Kidney epithelial cell (primary cell): ENCODE measurements around the gene COX8C. TPM values are rescaled to one million over a fixed set of nuclear protein-coding genes. Genes with fewer than 3 reads are reported as not detected.

Source experiments
- DNase-seq: peaks from one replicate; pipeline ENCODE4 v3.0.0-alpha.2; 2010; ENCODE audit warnings: low read depth
- H3K27me3 ChIP-seq: 2 replicates; pipeline ENCODE4 v1.6.0; 2011; ENCODE audit warnings: low read length; ENCODE audit not compliant: control insufficient read depth, insufficient read depth
- H3K36me3 ChIP-seq: 2 replicates; pipeline ENCODE4 v1.5.1; 2011; ENCODE audit warnings: low read length; ENCODE audit not compliant: control insufficient read depth, insufficient read depth
- H3K4me3 ChIP-seq: 2 replicates; pipeline ENCODE4 v1.5.1; 2011; ENCODE audit warnings: low read depth, mild to moderate bottlenecking, control low read depth, low read length
- total RNA-seq: library from RNA; depleted of rRNA; stranded (reverse); fragments of >200 nt; gene quantifications from 2 replicates; pipeline ENCODE4 v1.2.3, GENCODE V29; 2015
- TF ChIP-seq, protein P1 (sequence below): IDR thresholded peaks from 2 replicates; pipeline ENCODE4 v1.5.1; 2011; ENCODE audit warnings: mild to moderate bottlenecking, moderate library complexity, low read length, control low read depth, inconsistent platforms; ENCODE audit not compliant: insufficient read depth, poor library complexity, severe bottlenecking

COX8C gene
- total RNA-seq, 1 donor from 2014 or later = not detected

DNA sequence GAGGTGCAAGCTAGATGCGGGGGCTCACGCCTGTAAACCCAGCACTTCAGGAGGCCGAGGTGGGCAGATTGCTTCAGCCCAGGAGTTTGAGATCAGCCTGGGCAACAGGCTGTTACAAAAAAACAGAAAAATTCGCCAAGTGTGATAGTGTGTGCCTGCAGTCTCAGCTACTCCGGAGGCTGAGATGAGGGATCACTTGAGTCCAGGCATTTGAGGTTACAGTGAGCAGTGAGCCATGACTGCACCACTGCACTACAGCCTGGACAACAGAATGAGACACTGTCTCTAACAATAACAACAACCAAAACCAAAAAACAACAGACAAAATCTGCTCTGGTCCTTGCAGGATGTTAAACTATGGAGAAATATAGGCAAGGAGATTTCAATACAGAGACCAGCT lies 28.1 kb upstream of the COX8C start:
- peak; percentile 64 for DNase-seq
- Histone ChIP-seq H3K4me3 (peak overlapping the region; percentile 23), H3K27me3 (no peaks in the 10 kb centered on the region), H3K36me3 (no peaks in the 10 kb centered on the region)
- TF ChIP-seq, protein P1, sequence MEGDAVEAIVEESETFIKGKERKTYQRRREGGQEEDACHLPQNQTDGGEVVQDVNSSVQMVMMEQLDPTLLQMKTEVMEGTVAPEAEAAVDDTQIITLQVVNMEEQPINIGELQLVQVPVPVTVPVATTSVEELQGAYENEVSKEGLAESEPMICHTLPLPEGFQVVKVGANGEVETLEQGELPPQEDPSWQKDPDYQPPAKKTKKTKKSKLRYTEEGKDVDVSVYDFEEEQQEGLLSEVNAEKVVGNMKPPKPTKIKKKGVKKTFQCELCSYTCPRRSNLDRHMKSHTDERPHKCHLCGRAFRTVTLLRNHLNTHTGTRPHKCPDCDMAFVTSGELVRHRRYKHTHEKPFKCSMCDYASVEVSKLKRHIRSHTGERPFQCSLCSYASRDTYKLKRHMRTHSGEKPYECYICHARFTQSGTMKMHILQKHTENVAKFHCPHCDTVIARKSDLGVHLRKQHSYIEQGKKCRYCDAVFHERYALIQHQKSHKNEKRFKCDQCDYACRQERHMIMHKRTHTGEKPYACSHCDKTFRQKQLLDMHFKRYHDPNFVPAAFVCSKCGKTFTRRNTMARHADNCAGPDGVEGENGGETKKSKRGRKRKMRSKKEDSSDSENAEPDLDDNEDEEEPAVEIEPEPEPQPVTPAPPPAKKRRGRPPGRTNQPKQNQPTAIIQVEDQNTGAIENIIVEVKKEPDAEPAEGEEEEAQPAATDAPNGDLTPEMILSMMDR = no peak

- no peak for DNase-seq
- TF ChIP-seq, protein P1 = no peak
- H3K4me3 ChIP-seq = no peak overlapping the region
- H3K27me3 ChIP-seq = no peaks in the 10 kb centered on the region
- H3K36me3 ChIP-seq = no peaks in the 10 kb centered on the region
Observed at GRCh38 chr14:93319494-93319893, 27.5 kb upstream of the COX8C start.

DNA sequence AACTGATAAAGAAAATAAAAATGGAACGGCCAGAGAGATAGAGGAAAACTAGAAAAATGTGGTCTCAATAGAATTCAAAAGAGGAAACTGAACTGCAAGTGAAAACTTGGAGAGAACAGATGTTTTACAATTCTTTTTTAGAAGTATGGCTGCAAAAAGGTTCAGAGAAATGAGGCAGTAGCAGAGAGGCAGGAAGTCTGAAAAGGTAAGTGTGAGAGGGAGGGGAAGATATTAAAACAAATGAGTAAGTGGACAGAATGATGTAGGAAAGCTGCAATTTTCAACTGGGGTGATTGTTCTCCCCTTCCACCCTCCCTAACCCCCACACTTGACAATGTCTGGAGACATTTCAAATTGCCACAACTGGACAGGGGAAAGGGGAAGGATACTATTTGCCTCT lies 27.0 kb upstream of the COX8C start:
- TF ChIP-seq, protein P1 = no peak
- no peak for DNase-seq
- Histone ChIP-seq H3K36me3 (no peaks in the 10 kb centered on the region), H3K4me3 (no peak overlapping the region), H3K27me3 (no peaks in the 10 kb centered on the region)

GRCh38 chr14:93320489-93320888 lies 26.5 kb upstream of the COX8C start:
- TF ChIP-seq, protein P1 = no peak
- no peaks in the 10 kb centered on the region for H3K27me3 ChIP-seq
- H3K4me3 ChIP-seq = no peak overlapping the region
- no peaks in the 10 kb centered on the region for H3K36me3 ChIP-seq
- DNase-seq = no peak

DNA sequence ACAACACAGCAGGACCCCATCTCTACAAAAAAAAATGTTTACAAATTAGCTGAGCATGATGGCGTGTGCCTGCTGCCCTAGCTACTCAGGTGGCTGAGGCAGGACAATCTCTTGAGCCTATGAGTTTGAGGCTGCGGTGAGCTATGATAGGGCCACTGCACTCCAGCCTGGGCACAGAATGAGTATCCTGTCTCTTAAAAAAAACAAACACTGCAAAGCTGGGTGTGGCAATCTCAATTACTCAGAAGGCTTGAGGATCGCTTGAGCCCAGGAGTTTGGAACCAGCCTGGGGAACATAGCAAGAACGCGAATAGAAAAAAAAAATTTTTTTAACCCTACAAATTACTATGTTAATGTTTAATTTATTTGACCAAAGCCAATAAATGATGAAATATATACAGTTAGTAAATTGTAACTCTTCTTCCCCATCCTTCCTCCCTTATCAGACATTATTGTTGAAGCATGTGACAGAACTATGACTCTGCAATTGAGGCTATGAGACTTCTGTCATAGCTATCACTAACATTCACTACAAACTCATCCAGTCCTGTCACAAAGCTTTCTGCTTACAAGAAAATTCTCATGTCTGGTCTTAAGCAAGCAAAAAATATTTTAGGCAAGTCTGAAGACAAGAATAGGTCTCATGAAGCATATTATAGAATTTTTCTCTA lies 23.9 kb upstream of the COX8C start:
- TF ChIP-seq, protein P1 = no peak
- DNase-seq = no peak
- Histone ChIP-seq H3K4me3 (no peak overlapping the region), H3K36me3 (no peaks in the 10 kb centered on the region), H3K27me3 (no peaks in the 10 kb centered on the region)

DNA sequence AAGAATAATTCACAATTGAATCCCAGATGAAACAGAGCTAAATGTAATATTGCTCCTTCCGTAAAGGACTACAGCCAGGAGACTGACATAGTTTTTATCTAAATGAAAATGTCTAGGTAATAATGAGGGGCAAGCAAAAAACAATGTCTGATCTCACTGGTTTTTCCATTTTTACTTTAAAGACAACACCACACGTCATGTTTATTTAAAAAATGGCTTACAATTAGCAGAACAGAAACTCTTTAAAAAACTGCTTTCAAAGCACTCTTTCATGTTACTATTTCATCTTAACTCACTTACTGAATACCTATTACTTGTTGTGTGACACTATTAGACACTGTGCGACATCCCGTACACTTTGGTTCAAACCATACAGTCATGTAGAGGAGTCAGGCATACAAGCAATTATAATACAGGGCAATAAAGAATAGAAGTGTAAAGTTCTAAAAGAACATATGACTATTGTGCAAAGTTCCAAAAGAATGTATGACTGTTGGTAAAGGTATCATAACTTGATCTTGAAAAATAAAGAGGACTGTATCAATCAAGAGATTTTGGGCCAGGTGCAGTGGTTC lies 23.3 kb upstream of the COX8C start:
- DNase-seq = no peak
- TF ChIP-seq, protein P1 = no peak
- H3K4me3 ChIP-seq = no peak overlapping the region
- H3K36me3 ChIP-seq = no peaks in the 10 kb centered on the region
- no peaks in the 10 kb centered on the region for H3K27me3 ChIP-seq
